Measurements from ENCODE around the gene PAK5. TPM values are rescaled to one million over a fixed set of nuclear protein-coding genes. Genes with fewer than 3 reads are reported as not detected.

The PAK5 gene
- total RNA-seq, 1 donor from 2014 or later: 1.6 TPM

DNA sequence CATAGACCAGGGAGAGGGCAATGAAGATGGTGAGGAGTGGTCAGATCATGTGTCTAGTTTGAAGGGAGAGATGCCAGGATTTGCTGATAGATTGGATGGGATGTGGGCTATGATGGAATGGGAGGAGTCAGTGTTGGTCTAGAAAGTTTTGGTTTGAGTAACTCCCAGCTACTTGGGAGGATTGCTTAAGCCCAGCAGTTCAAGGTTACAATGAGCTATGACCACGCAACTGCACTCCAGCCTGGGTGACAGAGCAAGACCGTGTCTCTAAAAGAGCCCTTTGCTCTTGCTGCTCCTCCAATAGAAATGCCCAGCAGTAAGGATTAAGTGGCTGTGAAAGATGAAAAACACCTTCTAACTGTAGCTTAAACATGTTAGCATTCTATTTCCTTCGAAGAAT is 342.7 kb downstream of the PAK5 start:
- Histone ChIP-seq H2AFZ (replicated peaks) (no peak overlapping the region), H3K9me3 (ENCODE audit: low read depth) (no peaks in the 10 kb centered on the region), H3K27ac (no peak overlapping the region), H3K9ac (no peak overlapping the region), H3K4me1 (peaks cover 3% of the 10 kb centered on the region), H3K4me3 (no peak overlapping the region), H4K20me1 (ENCODE audit: low read depth) (no peaks in the 10 kb centered on the region), H3K79me2 (ENCODE audit: low read depth) (no peaks in the 10 kb centered on the region), H3K36me3 (no peaks in the 10 kb centered on the region), H3K4me2 (no peak overlapping the region), H3F3A (ENCODE audit: low read depth) (no peaks in the 10 kb centered on the region), H3K27me3 (no peaks in the 10 kb centered on the region)
- TF ChIP-seq EZH2 (IDR thresholded peaks at IDR 0.05): no peak
- TF ChIP-seq CTCF (IDR thresholded peaks at IDR 0.05): no peak
- no peak for TF ChIP-seq EZH2phosphoT487 (IDR thresholded peaks at IDR 0.05)
- no peak for DNase-seq (ENCODE audit: low spot score)
- Mint-ChIP-seq H3K36me3 (no peaks in the 10 kb centered on the region), H3K27ac (no peak overlapping the region), H3K4me1 (no peaks in the 10 kb centered on the region), H3K4me3 (no peak overlapping the region), H3K27me3 (ENCODE audit: insufficient read depth, low read depth) (peaks cover 3% of the 10 kb centered on the region), H3K9me3 (no peaks in the 10 kb centered on the region)

GRCh38 chr20:9495701-9496100 is 343.2 kb downstream of the PAK5 start:
- peaks cover 4% of the 10 kb centered on the region for H3K4me1 ChIP-seq
- no peak overlapping the region for H3K27ac ChIP-seq
- H3K4me2 ChIP-seq: no peak overlapping the region
- H3K27me3 Mint-ChIP-seq (ENCODE audit: insufficient read depth, low read depth): peaks cover 3% of the 10 kb centered on the region
- no peak overlapping the region for H3K4me3 Mint-ChIP-seq
- H3F3A ChIP-seq (ENCODE audit: low read depth): no peaks in the 10 kb centered on the region
- no peaks in the 10 kb centered on the region for H3K9me3 ChIP-seq (ENCODE audit: low read depth)
- H3K4me1 Mint-ChIP-seq: no peaks in the 10 kb centered on the region
- no peaks in the 10 kb centered on the region for H3K79me2 ChIP-seq (ENCODE audit: low read depth)
- no peaks in the 10 kb centered on the region for H4K20me1 ChIP-seq (ENCODE audit: low read depth)
- H2AFZ ChIP-seq (replicated peaks): no peak overlapping the region
- H3K36me3 Mint-ChIP-seq: no peaks in the 10 kb centered on the region
- H3K27me3 ChIP-seq: no peaks in the 10 kb centered on the region
- no peaks in the 10 kb centered on the region for H3K9me3 Mint-ChIP-seq
- no peak overlapping the region for H3K4me3 ChIP-seq
- no peak overlapping the region for H3K9ac ChIP-seq
- DNase-seq (ENCODE audit: low spot score): no peak
- no peak overlapping the region for H3K27ac Mint-ChIP-seq
- no peaks in the 10 kb centered on the region for H3K36me3 ChIP-seq
- TF ChIP-seq EZH2 (IDR thresholded peaks at IDR 0.05) (no peak), CTCF (IDR thresholded peaks at IDR 0.05) (no peak), EZH2phosphoT487 (IDR thresholded peaks at IDR 0.05) (no peak)

GRCh38 chr20:9493803-9494202 is 345.1 kb downstream of the PAK5 start:
- Histone ChIP-seq H3K4me1 (peaks cover 10% of the 10 kb centered on the region), H3K36me3 (no peaks in the 10 kb centered on the region), H3K9ac (no peak overlapping the region), H3K27me3 (no peaks in the 10 kb centered on the region), H3K9me3 (ENCODE audit: low read depth) (no peaks in the 10 kb centered on the region), H3K79me2 (ENCODE audit: low read depth) (no peaks in the 10 kb centered on the region), H2AFZ (replicated peaks) (no peak overlapping the region), H4K20me1 (ENCODE audit: low read depth) (no peaks in the 10 kb centered on the region), H3K27ac (no peak overlapping the region), H3K4me3 (no peak overlapping the region), H3K4me2 (no peak overlapping the region), H3F3A (ENCODE audit: low read depth) (no peaks in the 10 kb centered on the region)
- TF ChIP-seq CTCF (IDR thresholded peaks at IDR 0.05): no peak
- TF ChIP-seq EZH2phosphoT487 (IDR thresholded peaks at IDR 0.05): no peak
- no peak for TF ChIP-seq EZH2 (IDR thresholded peaks at IDR 0.05)
- H3K4me1 Mint-ChIP-seq: no peaks in the 10 kb centered on the region
- H3K27me3 Mint-ChIP-seq (ENCODE audit: insufficient read depth, low read depth): peaks cover 3% of the 10 kb centered on the region
- H3K9me3 Mint-ChIP-seq: no peaks in the 10 kb centered on the region
- H3K36me3 Mint-ChIP-seq: no peaks in the 10 kb centered on the region
- no peak overlapping the region for H3K27ac Mint-ChIP-seq
- H3K4me3 Mint-ChIP-seq: no peak overlapping the region
- DNase-seq (ENCODE audit: low spot score): no peak
